Left lobe of liver (tissue), 2 donors: ENCODE measurements around the gene TENM3. TPM values are rescaled to one million over a fixed set of nuclear protein-coding genes. Genes with fewer than 3 reads are reported as not detected.

Source experiments
- ATAC-seq: fragments of 200-7000 bp; cut with Tn5 transposase; one replicate; pipeline ENCODE4 v1.9.1; 2020; ENCODE audit warnings: mild to moderate bottlenecking, moderate library complexity
- DNase-seq: peaks from one replicate; pipeline ENCODE4 v3.0.0-alpha.2; 2020; ENCODE audit warnings: low spot score
- total RNA-seq: library from RNA; stranded (reverse); gene quantifications from one replicate; pipeline ENCODE4 v1.2.1, GENCODE V29; 2021
- donor health status: DM: no; HTN: no; CAD: no; lungs with moderate emphysema.
- donor health status: DM: no; HTN: yes; CAD: no.

TENM3 gene
- total RNA-seq, 1 donor from 2014 or later: 1.4 TPM

DNA sequence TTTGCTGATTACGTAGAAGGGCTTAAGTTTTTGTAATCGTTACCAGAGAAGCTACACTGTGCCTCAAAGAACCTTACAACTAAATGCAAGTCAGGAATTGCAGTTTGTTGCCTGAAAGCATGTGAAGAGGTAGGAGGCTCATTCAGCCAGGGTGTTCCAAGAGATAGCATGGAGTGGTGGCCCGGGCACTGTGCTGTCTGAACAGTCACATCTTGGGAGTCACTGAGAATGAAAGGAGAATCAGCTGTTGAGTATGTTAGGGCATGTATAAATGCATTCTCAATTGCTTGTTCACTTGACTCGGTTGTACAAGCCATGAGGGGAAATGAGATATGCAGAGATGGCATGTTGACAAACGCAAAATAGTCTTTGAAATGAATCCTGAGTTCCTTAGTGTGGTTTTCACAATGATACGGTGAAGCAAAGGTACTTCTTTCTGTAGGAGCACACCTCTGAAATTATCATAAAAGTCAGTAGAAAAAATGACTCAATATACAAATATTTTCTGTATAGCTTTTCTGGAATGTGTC is 513.0 kb downstream of the TENM3 start:
- ATAC-seq (no peak), DNase-seq (no peak)

DNA sequence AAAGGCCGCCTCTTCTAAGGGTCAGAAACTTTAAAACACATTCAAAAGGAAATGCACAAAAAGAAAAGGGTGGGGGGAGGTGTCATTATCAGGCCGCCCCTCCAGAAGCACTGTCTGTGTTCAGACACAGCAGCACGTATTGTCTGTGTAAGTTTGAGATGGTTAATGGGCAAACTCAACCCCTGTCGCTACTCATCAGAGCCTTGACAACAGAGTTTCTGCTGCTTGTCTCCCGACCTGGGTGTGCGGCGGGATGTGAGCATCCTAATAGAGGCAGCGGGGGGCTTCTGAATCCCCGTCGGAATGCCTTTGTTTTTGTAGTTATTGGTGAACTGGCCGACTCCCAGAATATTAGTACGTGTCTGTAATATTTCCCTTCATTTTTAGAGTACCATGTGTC is 515.1 kb downstream of the TENM3 start:
- ATAC-seq: no peak

DNA sequence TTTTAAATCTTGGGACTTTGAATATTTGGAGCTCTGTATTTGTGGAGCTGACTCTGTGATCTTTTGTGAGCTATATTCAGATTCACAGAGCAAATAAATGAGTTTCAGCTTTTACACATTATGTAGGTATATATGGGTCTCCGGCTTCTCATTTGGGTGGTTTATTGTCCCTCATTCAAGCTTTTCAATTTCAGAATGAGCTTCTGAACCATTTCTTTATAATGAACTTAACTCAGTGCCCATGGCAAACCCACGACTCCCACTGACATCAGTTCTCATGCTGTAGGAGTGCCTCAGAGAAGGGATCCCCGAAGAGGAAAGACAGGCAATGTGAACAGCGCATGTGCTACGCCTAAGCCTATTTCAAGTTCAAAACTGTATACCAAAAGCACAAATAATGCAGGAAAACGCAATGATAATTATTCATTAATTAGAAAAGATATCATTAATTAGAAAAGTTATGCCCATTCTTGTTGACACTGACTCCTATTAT is 517.4 kb downstream of the TENM3 start:
- ATAC-seq: no peak
- no peak for DNase-seq

More for the DNA sequence above, 515.1 kb downstream of the TENM3 start:
- no peak for DNase-seq

DNA sequence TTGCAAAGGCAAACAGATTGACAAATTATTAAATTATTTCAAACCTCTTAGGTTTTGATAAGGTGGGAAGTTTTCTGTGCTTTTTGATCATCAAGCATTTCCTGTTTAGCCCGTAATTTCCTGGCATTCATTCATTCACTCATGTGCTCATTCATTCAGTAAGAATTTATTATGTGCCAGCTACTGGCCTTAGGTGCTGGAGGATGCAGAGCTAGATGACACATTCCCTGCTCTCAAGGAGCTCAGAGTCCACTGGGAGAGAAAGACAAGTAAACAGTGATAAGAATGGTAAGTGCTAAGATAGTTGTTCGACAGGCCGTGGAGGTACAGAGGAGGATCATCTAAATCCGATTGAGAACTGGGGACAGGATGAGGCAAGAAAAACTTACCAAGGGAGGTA is 520.9 kb downstream of the TENM3 start:
- DNase-seq: no peak
- no peak for ATAC-seq

DNA sequence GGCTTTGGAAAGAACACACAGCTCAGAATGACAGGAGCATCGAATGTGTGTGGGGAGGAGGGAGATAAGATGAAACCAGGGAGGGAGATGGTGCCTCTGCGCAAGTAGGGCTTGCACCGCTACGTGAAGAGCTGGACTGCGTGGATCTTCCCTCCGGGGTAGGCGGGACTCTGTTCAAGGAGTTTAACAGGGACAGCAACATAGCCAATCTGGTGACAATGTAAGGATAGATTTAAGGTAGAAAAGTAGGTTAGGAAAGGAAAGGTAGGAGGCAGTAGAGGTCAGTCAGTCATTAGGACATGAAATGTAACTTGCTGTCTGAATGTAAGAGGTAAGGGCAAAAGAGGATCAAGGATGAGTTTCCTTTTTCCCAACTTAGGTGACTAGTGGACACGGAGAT is 521.4 kb downstream of the TENM3 start:
- ATAC-seq (no peak), DNase-seq (no peak)

DNA sequence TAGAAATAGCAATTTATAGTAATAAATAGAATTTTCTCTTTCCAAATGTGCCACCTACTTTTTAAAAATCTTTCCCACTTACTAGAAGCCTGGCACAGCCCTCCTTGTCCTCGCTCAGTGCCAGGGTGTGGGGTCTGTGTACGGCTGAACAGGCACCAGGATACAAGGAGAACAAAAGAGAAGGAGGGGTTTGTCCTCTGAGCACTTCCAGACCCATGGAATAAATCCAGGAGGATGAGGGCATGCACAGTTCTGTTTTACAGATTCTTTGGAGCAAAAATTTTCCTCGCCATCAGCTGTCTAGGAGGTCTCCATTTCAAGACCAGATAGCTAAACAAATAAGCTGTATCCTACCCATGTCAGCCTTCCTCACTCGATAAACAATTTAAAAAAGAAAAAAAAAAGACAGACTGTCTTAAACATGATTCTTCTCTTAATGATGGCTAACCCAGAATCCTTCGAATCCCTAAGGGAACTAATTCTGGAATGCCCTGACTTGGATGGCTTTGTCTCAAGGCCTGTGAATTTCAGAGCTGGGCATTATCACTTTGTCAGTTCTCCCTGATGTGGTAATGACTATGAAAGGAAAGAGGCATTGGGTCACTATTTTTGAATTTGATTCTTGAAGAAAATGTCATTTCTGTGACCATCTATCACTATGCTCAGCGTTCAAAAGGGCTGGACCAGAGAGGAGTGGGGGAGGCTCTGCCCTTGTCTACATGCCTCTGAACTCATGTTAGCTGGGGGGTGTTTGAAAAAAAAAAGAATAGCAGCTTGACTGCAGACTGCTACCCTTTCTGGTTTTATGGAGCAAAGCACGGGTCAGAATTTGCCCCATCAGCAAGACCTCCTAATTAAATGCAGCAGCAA is 523.0 kb downstream of the TENM3 start:
- DNase-seq (no peak), ATAC-seq (no peak)

DNA sequence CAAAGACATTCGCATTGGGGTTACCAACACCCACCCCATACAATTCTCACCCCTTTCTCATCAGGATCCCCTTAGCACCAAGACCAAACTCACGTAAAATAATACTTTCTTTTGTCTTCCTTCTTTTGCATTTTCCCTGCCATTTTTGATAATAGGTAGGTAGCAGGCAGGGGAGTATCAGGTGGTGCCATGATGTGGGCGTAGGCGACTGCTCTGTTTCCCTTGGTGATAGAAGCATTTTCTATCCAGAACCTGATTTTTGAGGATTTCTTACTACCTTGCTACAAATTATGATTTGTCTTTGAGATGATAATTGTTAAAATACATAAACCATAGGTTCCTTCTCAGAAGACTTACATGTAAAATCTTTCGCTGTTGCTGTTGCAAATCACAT is 523.7 kb downstream of the TENM3 start:
- ATAC-seq: no peak
- DNase-seq: no peak

DNA sequence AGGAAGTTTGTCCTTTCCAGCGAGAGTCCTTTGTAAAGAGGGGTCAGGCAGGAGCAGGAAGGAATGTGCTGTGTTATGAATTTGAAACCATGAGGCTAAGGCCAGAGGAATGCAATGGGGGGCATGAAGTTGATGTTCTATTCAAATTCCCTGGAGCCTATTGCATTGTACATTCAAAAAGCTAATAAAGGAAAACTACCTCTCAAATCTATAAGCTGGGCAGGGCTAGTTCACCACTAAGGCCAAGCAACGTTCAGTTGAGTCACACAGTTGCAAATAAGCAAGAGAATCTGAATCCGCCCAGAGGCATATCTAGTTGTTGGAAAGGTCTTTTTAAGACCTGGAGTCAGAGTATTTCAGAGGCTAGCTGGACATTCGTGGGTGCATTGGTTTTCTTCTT is 525.6 kb downstream of the TENM3 start:
- ATAC-seq: no peak
- no peak for DNase-seq

DNA sequence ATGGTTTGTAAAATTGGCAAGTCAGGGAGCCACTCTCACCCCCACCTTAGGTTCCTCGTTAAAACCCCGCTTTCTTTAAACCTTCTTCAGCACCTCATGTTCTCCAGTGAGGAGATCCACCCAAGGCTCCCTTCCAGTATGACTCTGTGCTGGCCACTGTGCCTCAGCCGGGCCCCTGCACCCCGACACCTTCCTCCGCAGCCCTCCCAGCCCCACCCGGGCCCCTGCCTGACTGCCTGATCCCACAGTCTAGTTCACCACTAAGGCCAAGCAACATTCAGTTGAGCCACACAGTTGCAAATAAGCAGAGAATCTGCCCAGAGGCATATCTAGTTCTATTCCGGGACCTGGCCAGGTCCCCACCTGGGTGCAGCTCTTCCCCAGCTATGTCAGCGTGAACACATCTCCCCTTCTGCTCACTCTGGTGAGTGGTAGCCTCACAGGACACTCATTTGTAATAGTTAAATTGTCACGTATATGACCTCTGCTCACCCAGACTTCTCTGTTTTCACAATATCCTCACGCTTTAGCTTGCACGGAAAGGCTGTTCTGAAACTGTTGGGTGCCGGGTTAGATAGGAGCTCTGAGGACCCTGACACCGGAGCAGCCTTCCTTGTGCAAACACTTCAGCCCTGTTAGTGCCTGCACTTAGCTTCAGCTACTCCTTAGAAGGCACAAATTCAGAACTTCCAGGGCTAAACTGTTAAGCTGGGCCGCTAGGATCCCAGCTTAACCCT is 527.2 kb downstream of the TENM3 start:
- ATAC-seq (no peak), DNase-seq (no peak)

DNA sequence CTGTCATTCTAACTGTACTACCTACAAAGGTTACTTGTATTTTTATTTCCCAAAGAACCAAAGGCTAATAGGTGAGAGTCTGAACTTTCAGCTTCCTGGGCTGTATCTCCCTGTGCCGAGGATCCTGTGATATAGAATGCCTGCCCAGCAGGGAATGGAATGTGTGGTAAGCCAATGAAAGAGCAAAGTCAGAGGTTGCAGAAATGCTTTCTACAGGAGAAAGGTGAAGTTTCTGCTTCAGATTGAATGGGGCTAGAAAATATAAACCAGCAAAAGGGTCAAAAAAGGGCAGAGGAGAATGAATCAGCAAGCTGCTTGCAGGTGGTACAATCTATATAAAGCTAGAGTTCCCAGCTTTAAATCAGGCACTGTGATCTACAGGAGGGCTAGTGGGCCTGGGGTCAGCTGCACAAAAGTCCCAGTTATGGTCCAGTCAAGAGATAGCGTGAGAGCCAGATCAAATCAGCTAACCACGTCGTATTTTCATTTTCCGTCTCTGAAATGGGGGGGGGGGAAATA is 527.9 kb downstream of the TENM3 start:
- no peak for DNase-seq
- no peak for ATAC-seq

DNA sequence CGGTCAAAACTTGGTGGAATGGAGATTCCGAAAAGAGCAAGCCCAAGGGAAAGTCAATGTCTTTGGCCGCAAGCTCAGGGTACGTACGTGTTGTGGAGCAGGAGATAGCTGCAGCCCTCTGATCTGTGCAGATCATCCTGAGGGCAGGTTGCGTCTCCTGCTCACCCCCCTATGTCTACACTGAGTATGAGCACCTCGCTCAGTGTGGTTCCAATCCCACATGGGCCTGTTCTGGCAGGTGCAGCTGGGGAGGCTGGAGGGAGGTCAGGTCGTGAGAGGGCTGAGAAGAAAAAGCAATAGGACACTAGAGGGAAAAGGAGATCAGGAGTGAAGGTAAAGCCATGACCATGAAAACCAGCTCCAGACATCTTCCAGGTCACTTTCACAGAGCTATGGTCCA is 531.9 kb downstream of the TENM3 start:
- no peak for DNase-seq
- ATAC-seq: no peak

DNA sequence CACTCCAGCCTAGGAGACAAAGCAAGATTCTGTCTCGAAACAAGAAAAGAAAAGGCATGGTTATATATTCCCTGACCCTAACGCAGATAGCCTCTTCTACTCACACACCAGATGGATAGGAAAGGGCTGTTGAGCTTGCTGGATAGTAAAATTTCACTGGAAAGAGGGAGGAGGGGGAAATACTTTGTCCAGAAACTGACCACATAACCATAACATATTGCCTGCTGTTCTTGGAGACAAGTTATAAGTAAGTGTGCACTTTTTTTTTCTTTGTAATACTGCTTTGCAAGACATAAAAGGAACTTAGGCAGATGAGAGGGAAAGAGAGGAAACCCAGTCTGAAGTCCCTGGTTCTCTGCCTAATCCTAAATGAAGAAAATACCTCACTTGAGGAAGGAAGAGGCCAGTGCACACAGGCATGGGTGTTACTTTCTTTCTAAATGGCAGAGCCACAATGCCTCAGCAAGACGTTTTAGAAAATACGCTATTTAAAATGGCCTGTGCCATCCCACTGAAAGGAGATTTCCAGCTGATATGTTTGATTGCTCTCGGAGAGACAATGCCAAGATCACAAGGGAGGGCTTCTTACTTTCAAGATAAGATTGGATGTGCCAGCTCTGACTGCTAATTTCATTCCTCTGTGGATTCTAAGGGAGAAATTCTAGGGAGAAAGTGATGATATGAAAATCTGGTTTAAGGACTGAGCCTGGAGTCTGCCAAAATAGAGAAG is 533.3 kb downstream of the TENM3 start:
- no peak for DNase-seq
- no peak for ATAC-seq

DNA sequence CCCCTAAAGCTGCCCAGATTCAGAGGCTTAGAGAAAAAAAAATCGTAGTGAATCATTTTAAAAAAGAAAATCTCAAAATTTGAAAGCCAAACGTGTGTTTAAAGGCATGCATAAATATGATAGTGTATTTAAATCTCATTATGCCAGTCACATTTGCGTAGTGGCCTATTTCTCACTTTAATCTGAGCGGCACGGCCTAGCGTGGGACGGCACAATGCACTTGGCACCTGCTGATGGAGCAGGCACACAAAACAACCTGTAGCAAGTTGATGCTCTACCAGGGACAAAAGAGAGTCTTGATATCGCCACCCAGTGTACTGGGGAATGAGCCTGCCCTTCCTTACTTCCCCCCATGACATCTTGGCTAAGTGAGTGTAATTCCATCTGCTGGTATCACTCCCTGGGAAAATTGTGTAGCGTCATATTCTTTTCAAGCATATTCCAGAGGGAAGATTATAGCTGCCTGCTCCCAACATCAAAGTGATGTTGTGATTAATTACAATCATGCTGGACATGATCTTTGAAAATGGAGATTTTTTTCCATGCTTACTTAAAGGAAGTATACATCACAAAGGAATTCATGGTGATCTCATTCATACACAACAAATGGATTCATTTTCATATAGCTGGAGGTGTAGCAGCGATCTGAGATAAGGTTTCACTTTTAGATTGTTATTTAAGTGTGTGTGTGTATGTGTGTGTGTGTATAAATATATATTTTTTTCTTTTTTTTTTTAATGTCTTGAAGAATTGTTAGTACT is 535.2 kb downstream of the TENM3 start:
- DNase-seq: no peak

DNA sequence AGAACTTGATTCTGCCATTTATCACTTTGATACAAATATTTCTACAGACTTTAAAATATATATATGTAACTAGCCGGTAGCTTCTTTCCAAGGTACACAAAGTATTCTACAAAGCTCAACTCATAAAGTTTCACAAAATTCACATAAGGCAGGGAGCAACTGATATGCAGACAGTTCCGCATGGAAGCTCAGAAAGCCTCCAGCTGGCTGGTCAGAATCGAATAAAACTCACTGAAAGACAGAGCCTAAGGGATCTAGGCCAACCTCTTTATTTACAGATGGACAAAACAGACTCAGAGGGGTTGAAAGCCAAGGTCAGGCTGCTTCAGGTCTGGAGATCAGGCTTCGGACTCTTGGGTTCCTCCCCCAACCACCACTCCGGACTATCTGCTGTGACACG is 543.8 kb downstream of the TENM3 start:
- ATAC-seq: no peak

More for the DNA sequence above, 535.2 kb downstream of the TENM3 start:
- ATAC-seq: no peak

DNA sequence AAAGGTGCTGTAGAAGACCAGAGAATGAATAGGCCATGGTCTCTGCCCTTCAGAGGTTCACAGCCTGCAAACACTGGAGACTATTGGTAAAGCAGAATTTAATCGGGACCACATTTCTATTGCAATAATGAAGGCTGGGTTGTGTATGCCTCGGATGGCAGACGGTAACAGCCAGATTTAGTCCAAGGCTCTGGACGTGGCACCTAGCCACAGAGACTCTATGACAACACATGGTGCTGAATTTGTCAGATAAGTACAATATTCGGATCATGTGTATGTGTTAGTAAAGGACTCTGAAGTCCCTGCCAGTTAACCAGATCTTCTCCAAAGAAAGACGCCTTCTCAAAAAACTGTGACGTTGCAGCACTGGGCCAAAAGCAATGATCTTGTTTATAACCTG is 545.0 kb downstream of the TENM3 start:
- no peak for ATAC-seq
- DNase-seq: no peak

More for the DNA sequence above, 543.8 kb downstream of the TENM3 start:
- no peak for DNase-seq

DNA sequence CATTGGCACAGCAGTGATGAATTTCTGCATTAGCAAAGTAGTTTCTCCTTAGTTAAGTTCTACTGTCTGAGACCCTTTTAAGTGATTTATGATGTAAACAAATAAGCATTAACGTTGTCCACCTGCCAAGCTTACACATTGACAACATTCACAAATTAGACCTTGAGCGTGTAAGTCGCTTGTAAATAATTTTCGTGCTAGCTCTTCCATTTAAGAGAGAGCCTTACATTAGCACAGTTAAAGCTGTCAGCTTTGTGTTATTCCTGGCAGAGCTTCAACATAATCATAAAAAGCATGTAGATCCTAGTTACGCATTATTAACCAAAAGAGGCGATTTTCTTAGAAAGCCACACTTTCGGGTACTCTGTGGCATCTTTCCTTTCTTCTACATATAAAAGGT is 546.3 kb downstream of the TENM3 start:
- ATAC-seq: no peak

DNA sequence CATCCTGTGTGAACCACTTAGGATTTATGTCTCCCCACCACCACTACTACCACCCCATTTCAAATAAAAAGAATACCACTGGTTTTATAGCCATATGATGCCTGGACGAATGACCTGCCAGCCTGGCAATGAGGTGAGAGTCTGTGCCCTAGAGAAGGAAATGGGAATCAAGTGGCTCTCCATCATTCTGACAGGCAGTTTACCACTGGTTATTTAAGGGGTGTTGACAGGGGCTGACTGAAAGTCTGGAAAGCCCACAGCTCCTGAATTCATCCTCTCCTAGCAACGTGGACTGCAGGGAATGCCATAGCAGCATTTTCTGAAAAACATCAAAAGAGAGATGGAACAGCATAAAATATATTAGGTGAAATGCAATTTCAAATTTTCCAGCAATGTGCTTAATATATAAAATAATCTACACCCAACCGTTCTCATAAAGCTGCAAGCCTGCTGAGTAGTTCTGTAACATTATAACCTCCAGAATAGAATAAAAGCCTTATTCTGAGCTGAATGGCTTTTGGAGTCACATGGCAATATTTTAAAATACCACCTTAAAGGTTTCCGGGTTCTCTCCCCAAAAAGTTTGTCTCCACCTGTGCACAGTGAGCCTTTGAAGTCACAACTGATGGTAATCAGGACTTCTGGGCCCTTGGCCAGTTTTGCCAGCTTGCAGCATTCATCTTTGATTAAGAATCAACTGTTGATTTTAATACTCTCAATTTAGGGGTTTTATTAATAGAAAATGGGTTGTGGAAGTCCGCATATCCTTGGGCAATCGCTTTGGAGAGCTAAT is 552.4 kb downstream of the TENM3 start:
- no peak for DNase-seq
- no peak for ATAC-seq

More for the DNA sequence above, 546.3 kb downstream of the TENM3 start:
- DNase-seq: no peak

DNA sequence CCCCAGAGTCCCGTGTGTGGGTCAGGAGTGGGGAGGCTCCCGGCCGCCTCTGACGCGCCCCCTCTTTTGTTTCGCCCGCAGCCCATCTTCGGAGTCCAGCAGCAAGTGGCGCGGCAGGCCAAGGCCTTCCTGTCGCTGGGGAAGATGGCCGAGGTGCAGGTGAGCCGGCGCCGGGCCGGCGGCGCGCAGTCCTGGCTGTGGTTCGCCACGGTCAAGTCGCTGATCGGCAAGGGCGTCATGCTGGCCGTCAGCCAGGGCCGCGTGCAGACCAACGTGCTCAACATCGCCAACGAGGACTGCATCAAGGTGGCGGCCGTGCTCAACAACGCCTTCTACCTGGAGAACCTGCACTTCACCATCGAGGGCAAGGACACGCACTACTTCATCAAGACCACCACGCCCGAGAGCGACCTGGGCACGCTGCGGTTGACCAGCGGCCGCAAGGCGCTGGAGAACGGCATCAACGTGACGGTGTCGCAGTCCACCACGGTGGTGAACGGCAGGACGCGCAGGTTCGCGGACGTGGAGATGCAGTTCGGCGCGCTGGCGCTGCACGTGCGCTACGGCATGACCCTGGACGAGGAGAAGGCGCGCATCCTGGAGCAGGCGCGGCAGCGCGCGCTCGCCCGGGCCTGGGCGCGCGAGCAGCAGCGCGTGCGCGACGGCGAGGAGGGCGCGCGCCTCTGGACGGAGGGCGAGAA is 556.5 kb downstream of the TENM3 start:
- ATAC-seq (no peak), DNase-seq (no peak)

DNA sequence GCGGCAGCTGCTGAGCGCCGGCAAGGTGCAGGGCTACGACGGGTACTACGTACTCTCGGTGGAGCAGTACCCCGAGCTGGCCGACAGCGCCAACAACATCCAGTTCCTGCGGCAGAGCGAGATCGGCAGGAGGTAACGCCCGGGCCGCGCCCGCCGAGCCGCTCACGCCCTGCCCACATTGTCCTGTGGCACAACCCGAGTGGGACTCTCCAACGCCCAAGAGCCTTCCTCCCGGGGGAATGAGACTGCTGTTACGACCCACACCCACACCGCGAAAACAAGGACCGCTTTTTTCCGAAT is 557.0 kb downstream of the TENM3 start:
- DNase-seq: no peak
- ATAC-seq: no peak
